Duodenal mucosa (tissue), 2 donors: ENCODE data around the gene CCSER1.

ENCODE experiments used
- H3K27ac ChIP-seq: one replicate; pipeline ENCODE4 v1.7.0; 2013; ENCODE audit warnings: low read depth, low read length
- H3K27me3 ChIP-seq, 2 donors: one replicate each; pipeline ENCODE4 v1.7.0; 2013; ENCODE audit warnings: low read length in 2 of 2, control low read depth in 1 of 2; ENCODE audit not compliant: insufficient read depth in 2 of 2, control insufficient read depth in 1 of 2
- H3K36me3 ChIP-seq, 2 donors: one replicate each; pipeline ENCODE4 v1.7.0; 2013; ENCODE audit warnings: low read length in 2 of 2, control low read depth in 1 of 2; ENCODE audit not compliant: insufficient read depth in 2 of 2, control insufficient read depth in 1 of 2
- H3K4me1 ChIP-seq, 2 donors: one replicate each; pipeline ENCODE4 v1.7.0; 2013; ENCODE audit warnings: low read length in 2 of 2, control low read depth in 1 of 2; ENCODE audit not compliant: insufficient read depth in 2 of 2, control insufficient read depth in 1 of 2
- H3K4me3 ChIP-seq, 2 donors: one replicate each; pipeline ENCODE4 v1.7.0; 2013; ENCODE audit warnings: low read length in 2 of 2, low read depth in 1 of 2
- H3K9ac ChIP-seq, 2 donors: one replicate each; pipeline ENCODE4 v1.7.0; 2013; ENCODE audit warnings: low read length in 2 of 2, low read depth in 1 of 2
- H3K9me3 ChIP-seq, 2 donors: one replicate each; pipeline ENCODE4 v1.7.0; 2013; ENCODE audit warnings: low read length in 2 of 2, control low read depth in 1 of 2; ENCODE audit not compliant: control insufficient read depth in 1 of 2

Gene CCSER1

DNA sequence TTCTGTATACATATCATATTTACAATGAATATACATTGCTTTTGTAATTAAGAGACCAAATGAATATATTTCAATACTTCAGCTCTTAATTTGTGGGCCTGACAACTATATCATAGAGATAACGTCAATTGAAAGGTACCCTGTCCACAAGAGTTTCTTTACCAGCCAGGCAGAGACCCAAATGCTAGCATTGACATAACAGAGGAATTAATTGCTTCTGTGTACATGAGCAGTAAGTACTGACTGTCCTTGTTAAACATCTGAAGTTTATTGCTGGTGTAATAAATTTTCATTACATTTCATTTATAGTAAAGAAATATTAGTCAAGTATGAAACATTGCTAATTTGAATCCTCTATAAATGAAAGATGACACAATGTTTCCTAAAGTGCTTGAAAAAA lies 910.8 kb downstream of the CCSER1 start:
- H3K9me3 ChIP-seq, result no peaks in the 10 kb centered on the region
- no peak overlapping the region for H3K4me3 ChIP-seq
- no peaks in the 10 kb centered on the region for H3K4me1 ChIP-seq
- H3K27ac ChIP-seq, result no peak overlapping the region
- H3K36me3 ChIP-seq, result no peaks in the 10 kb centered on the region
- H3K27me3 ChIP-seq, result no peaks in the 10 kb centered on the region
- H3K9ac ChIP-seq, result no peak overlapping the region

DNA sequence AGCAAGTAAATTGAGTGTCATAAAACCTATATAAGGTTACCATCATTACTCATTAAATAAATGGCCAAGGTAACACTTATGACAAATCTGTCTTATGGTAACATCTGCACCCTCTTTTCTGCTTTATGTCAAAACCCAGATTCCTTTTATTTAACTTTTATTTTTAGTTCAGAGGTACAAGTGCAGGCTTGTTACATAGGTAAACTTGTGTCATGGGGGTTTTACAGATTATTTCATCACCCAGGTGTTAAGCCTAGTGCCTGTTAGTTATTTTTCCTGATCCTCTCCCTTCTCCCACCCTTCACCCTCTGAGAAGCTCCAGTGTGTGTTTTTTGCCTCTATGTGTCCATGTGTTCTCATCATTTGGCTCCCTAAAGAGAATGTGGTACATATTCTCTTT lies 930.7 kb downstream of the CCSER1 start:
- no peaks in the 10 kb centered on the region for H3K9me3 ChIP-seq
- H3K4me1 ChIP-seq, result no peaks in the 10 kb centered on the region
- H3K36me3 ChIP-seq, result no peaks in the 10 kb centered on the region
- H3K4me3 ChIP-seq, result no peak overlapping the region
- no peak overlapping the region for H3K27ac ChIP-seq
- no peak overlapping the region for H3K9ac ChIP-seq
- H3K27me3 ChIP-seq, result no peaks in the 10 kb centered on the region

DNA sequence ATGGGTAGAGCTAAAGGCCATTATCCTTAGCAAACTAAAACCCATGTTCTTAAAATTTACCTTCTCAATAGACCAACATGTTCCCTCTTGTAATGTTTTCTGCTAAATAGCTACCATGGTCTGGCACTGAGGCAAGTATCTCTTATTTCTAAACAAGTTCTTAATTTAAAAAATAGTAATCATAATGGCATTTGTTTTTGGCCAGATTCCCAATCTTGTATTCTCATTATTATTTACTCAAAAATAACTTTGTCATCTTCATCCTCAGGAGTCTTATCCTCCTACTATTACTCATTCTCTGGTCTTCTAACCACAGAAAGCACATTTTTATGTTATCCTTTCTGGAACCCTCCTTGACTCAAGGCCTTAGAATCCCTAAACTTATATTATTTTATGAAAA lies 931.2 kb downstream of the CCSER1 start:
- no peak overlapping the region for H3K4me3 ChIP-seq
- no peak overlapping the region for H3K27ac ChIP-seq
- H3K4me1 ChIP-seq, result no peaks in the 10 kb centered on the region
- no peak overlapping the region for H3K9ac ChIP-seq
- no peaks in the 10 kb centered on the region for H3K27me3 ChIP-seq
- H3K9me3 ChIP-seq, result no peaks in the 10 kb centered on the region
- H3K36me3 ChIP-seq, result no peaks in the 10 kb centered on the region

DNA sequence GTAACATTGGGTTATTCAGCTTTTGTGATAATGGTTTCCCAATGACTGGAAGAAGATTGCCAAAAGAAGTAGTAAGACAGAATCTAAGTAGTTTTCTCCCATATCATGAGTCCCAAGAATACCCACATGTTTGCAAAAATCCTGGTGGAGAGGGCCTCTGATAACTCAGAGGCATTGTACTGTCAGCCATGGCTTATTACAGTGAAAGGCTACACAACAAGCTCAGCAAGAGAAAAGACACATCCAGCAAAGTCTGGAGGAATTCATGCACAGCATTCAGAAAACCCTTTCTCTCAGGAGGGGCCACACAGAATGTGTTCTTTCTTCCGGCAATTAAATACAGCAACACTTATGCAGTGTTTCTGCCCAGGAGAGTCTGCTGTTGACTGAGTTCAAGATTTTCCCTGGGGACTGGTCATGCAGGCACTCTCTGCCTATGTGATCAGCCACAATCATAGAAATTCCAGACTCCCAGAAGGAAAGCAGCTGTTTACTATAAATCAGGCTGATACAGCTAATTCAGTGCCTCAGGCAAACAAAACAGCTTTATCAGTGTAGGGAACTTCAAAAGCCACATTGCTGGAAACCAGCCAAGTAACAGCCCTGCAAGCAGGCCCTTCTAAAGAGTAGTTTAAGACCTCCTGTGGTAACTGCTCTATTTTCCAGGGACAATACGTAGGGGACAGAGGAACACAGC lies 937.1 kb downstream of the CCSER1 start:
- no peaks in the 10 kb centered on the region for H3K36me3 ChIP-seq
- no peaks in the 10 kb centered on the region for H3K9me3 ChIP-seq
- no peak overlapping the region for H3K9ac ChIP-seq
- no peaks in the 10 kb centered on the region for H3K27me3 ChIP-seq
- no peak overlapping the region for H3K27ac ChIP-seq
- no peak overlapping the region for H3K4me3 ChIP-seq
- H3K4me1 ChIP-seq, result peaks cover 0 to 8% of the 10 kb centered on the region in 2 donors

GRCh38 chr4:91065117-91065516 lies 937.9 kb downstream of the CCSER1 start:
- no peaks in the 10 kb centered on the region for H3K9me3 ChIP-seq
- peaks cover 0 to 8% of the 10 kb centered on the region in 2 donors for H3K4me1 ChIP-seq
- H3K4me3 ChIP-seq, result no peak overlapping the region
- H3K27me3 ChIP-seq, result no peaks in the 10 kb centered on the region
- H3K9ac ChIP-seq, result no peak overlapping the region
- H3K36me3 ChIP-seq, result no peaks in the 10 kb centered on the region
- no peak overlapping the region for H3K27ac ChIP-seq

DNA sequence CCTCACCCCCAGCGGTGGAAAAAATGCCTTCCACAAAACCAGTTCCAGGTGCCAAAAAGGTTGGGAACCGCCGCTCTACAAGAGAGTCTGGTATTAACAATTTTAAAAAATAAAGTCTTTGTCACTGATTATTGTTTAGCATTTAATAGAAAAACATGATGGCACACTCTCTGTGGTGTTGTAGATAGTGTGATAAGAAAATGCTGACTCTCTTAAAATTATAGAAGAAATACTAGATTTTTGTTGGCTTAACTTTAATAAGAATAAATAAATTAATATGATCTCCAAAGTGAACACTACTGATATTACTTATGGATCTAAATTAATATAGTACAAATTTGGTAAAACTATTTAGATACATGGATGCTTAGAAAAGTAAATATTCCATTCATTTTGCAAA lies 943.5 kb downstream of the CCSER1 start:
- H3K36me3 ChIP-seq, result no peaks in the 10 kb centered on the region
- no peaks in the 10 kb centered on the region for H3K9me3 ChIP-seq
- H3K9ac ChIP-seq, result no peak overlapping the region
- no peak overlapping the region for H3K27ac ChIP-seq
- H3K4me1 ChIP-seq, result no peaks in the 10 kb centered on the region
- no peak overlapping the region for H3K4me3 ChIP-seq
- H3K27me3 ChIP-seq, result no peaks in the 10 kb centered on the region

- Histone ChIP-seq H3K36me3 (no peaks in the 10 kb centered on the region), H3K27ac (no peak overlapping the region), H3K4me1 (no peaks in the 10 kb centered on the region), H3K27me3 (no peaks in the 10 kb centered on the region), H3K9me3 (no peaks in the 10 kb centered on the region), H3K4me3 (no peak overlapping the region), H3K9ac (no peak overlapping the region)
Observed at GRCh38 chr4:91076147-91076546, 949.0 kb downstream of the CCSER1 start.

DNA sequence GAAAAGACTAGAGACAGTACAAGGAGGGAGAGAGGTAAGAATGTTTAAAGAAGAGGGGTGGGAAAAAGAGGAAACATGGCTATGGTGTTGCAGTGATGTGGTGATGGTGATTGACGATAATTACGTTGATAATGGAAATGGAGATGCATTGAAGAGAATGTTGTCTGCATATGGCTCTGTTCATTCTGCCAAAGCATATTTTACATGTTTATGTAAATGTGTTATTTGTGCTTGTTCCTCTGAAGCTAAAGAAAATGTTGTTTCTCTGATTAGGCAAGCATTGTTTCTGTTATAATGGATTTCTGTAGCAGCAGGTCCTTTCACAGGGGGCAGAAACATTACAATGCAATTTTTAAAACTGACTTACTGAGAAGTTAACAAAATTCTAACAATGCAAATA lies 958.8 kb downstream of the CCSER1 start:
- no peaks in the 10 kb centered on the region for H3K27me3 ChIP-seq
- no peaks in the 10 kb centered on the region for H3K4me1 ChIP-seq
- H3K27ac ChIP-seq, result no peak overlapping the region
- H3K4me3 ChIP-seq, result no peak overlapping the region
- no peak overlapping the region for H3K9ac ChIP-seq
- H3K36me3 ChIP-seq, result no peaks in the 10 kb centered on the region
- no peaks in the 10 kb centered on the region for H3K9me3 ChIP-seq

DNA sequence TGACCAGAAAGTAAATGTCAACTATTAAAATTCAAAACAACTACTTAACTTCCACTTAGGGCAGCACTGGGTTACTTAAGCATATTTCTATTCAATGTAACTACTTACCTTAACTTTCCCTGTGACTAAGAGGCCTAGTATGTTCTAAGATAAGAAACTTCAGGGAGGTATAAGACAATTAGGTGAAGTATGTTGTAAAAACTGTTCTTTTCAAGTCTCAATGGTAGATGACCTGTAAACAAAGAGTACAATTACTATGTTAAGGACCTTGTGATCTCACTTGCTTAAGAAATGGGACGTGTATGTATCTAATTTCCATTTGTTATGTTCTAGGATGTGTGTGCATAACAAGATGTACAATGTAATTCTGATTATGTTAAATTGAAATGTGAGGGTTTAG lies 960.5 kb downstream of the CCSER1 start:
- Histone ChIP-seq H3K27ac (no peak overlapping the region), H3K9me3 (no peaks in the 10 kb centered on the region), H3K27me3 (no peaks in the 10 kb centered on the region), H3K9ac (no peak overlapping the region), H3K4me1 (no peaks in the 10 kb centered on the region), H3K36me3 (no peaks in the 10 kb centered on the region), H3K4me3 (no peak overlapping the region)

GRCh38 chr4:91089178-91089577 lies 962.0 kb downstream of the CCSER1 start:
- H3K27ac ChIP-seq, result no peak overlapping the region
- H3K36me3 ChIP-seq, result no peaks in the 10 kb centered on the region
- H3K9me3 ChIP-seq, result no peaks in the 10 kb centered on the region
- H3K4me1 ChIP-seq, result no peaks in the 10 kb centered on the region
- H3K9ac ChIP-seq, result no peak overlapping the region
- H3K27me3 ChIP-seq, result no peaks in the 10 kb centered on the region
- H3K4me3 ChIP-seq, result no peak overlapping the region
